HCEC 1CT (cell line): ENCODE measurements around the gene HIRIP3.
A peak's percentile ranks its signal among the peaks of the same experiment; 100 is the strongest.

Experiments
- DNase-seq: peaks from one replicate; pipeline ENCODE4 v3.0.0-alpha.2; 2017

HIRIP3 gene

GRCh38 chr16:29958756-29959155, 36.7 kb downstream of the HIRIP3 start:
- no peak for DNase-seq

DNA sequence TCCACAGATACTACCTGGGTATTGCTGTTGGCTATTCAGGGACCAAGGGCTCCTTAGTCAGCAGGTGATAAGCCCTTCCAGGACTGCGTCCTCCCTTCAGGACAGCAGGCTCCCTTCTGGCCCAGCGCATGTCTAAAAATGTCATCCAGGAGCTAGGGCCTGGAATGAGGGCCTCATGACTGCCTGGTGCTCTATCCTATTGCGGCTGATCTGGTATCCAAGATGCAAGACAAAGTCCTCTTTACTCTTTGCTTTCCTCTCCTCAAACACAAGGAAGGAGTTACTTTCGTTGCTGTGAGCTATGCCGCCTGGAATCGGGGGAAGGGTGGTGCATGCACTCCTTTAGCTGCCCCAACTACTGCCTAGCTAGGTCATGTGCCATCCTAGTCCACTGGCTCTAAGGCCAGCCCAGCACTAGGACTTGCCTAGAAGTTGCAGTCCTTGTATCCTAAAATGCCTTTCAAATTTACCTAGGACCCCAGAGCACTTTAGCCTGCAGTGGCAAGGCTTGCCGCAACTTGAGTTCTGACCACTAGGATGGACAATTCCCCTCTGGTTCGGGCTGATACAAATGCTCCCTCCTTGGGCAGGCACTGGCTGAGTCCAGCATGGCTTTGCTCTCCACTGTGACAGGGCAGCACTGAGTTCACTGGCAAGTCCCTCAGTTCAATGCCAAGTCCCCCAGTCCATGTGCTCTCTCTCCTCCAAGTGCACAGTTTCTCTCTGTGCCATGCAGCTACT, 43.6 kb downstream of the HIRIP3 start:
- DNase-seq: no peak

DNA sequence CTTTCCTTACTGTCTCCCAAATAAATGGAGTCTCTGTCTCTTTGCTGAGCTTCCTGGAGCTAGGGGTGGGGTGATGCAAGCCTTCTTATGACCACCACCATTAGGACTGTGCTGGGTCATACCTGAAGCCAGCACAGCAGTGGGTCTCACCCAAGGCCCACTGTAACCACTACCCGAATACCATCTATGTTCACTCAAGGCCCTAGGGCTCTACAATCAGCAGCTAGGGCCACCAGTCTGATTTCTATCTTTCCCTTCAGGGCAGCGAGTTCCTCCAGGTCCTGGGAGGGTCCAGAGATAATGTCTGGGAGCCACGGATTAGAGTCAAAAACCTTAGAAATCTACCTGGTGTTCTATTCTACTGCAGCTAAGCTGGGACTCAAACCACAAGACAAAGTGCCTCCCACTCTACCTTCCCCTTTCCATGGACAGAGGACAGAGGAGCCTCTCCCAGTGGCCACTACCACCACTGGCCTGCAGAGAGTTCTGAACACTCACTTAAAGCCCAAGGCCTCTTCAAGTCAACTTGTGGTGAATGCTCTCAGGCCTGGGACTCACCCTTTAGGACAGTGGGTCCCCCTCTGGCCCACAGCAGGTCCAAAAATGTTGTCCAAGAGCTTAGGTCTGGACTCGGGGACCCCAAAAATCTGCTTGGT, 44.5 kb downstream of the HIRIP3 start:
- DNase-seq: no peak

DNA sequence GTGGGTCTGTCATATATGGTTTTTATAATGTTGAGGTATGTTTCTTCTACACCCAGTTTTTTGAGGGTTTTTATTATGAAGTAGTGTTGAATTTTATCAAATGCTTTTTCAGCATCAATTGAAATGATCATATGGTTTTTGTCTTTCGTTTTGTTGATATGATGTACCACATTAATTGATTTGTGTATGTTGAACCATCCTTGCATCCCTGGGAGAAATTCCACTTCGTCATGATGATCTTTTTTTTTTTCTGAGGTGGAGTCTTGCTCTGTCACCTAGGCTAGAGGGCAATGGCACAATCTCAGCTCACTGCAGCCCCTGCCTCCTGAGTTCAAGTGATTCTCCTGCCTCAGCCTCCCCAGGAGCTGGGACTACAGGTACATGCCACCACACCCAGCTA, 47.5 kb downstream of the HIRIP3 start:
- no peak for DNase-seq

DNA sequence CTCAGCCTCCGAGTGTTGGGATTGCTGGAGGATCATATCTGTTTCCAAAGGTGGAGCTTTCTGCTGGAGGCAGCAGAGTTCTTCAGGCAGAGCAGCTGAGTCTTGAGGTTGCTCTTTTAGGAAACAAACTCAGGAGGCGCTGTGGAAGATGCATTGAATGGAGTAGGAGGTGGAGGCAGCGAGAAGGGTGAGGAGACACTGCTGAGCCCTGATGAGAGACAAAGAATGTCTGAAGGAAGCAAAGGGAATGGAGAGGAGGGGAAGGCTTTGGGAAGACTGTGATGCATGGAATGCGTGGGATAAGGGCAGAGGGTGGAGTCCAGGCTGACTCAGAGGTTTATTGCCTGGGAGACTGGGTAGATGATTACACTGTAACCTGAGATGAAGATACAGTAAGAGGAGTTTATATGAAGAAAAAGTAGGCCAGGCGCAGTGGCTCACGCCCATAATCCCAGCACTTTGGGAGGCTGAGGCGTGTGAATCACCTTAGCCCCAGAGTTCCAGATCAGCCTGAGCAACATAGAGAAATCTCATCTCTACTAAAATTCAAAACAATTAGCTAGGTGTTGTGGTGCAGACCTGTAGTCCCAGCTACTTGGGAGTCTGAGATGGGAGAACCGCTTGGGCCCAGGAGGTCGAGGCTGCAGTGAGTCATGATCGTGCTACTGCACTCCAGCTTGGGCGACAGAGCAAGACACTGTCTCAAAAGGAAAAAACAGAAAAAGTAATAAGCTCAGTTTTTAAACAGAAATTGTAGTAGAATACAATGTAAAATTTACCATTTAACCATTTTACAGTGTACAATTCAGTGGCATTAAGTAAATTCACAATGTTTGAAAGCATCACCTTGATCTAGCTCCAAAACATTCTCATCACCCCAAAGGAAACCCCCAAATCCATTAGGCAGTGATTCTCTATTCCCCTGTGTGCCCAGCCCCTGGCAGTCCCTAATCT, 51.3 kb downstream of the HIRIP3 start:
- DNase-seq: peak; percentile 99
